Measurements from ENCODE around the gene DISC1.

DNA sequence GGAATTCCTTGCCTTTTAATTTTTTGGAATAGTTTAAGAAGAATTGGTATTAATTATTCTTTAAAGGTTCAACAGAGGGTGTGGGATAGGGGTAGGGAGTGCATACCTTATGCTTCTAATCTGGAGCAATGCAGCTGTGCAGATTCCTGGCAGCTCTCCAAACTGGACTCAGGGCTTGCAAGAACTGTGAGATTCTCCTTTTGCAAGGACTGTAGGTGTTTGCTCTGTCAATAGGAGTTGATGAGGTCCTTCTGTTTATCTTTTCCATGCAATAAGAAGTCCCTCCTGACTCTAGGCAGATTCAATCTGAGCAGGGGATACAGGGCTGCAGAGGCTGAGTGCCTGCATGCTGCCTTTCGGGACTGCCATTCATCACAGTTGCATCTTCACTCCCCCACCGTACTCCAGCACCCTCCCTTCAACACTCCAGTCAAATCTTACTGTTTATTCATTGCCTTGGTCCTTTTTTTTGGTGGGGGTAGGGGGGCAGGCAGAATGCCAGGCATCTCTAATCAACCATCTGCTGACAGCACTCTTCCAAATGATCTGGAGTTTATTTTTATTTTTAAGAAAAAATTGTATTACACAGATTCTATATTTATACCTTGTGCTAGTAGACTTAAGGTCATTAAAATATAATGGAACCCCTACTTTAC is 122.3 kb downstream of the DISC1 start:
- TF ChIP-seq CHD2 (IDR thresholded peaks at IDR 0.05; ENCODE audit: low read length, partially characterized antibody) (no peak), POLR2AphosphoS5 (IDR thresholded peaks at IDR 0.05; ENCODE audit: low read depth, low read length) (no peak), YY1 (IDR thresholded peaks at IDR 0.05; ENCODE audit: low read depth) (no peak), MAX (IDR thresholded peaks at IDR 0.05; ENCODE audit: low read depth) (no peak), TCF12 (IDR thresholded peaks at IDR 0.05) (no peak), ZBTB33 (IDR thresholded peaks at IDR 0.05; ENCODE audit: borderline replicate concordance, low read depth) (no peak)
- TF ChIP-seq, protein P1, sequence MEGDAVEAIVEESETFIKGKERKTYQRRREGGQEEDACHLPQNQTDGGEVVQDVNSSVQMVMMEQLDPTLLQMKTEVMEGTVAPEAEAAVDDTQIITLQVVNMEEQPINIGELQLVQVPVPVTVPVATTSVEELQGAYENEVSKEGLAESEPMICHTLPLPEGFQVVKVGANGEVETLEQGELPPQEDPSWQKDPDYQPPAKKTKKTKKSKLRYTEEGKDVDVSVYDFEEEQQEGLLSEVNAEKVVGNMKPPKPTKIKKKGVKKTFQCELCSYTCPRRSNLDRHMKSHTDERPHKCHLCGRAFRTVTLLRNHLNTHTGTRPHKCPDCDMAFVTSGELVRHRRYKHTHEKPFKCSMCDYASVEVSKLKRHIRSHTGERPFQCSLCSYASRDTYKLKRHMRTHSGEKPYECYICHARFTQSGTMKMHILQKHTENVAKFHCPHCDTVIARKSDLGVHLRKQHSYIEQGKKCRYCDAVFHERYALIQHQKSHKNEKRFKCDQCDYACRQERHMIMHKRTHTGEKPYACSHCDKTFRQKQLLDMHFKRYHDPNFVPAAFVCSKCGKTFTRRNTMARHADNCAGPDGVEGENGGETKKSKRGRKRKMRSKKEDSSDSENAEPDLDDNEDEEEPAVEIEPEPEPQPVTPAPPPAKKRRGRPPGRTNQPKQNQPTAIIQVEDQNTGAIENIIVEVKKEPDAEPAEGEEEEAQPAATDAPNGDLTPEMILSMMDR (IDR thresholded peaks at IDR 0.05), result no peak

Data from SK-N-SH (cell line).